H1 (cell line): Measurements from ENCODE around the gene NRXN3. TPM values are rescaled to one million over a fixed set of nuclear protein-coding genes. Genes with fewer than 3 reads are reported as not detected.

Source experiments
- GABPA ChIP-seq: IDR thresholded peaks from 2 replicates; pipeline ENCODE4 v1.6.1; 2011; ENCODE audit warnings: mild to moderate bottlenecking, low read length, moderate library complexity, borderline replicate concordance; ENCODE audit not compliant: insufficient read depth
- TCF12 ChIP-seq: IDR thresholded peaks from 2 replicates; pipeline ENCODE4 v1.6.1; 2011; ENCODE audit warnings: low read depth, mild to moderate bottlenecking, low read length
- polyA plus RNA-seq, 7 experiments: library from polyadenylated mRNA; depleted of rRNA in 3 of 7; stranded (reverse) in 5 of 7; unstranded in 2 of 7; fragments of >200 nt in 5 of 7; fragments of 200-250 nt in 2 of 7; gene quantifications; 1 replicate in 5 of 7; 2 replicates in 1 of 7; 4 replicates in 1 of 7; pipeline versions ENCODE4 v1.2.1 to v1.2.3, GENCODE V29; 2011 to 2013; ENCODE audit warnings: missing spikeins in 2 of 7, mixed read lengths in 2 of 7
- total RNA-seq: library from RNA; stranded (reverse); fragmentation: NEBNext Ultra II Directional; extraction: Animal tissue kit (Norgen Biotek cat#: 25700); gene quantifications from 2 replicates; pipeline ENCODE4 v1.2.1, GENCODE V29; 2021

The NRXN3 gene
- total and polyA plus RNA-seq, 2 of the 8 experiments (the other 6 are each of a cell fraction or from before 2014, with no cell fraction given): 2.6 to 4.1 TPM

- TF ChIP-seq GABPA: no peak
- no peak for TF ChIP-seq TCF12
- TF ChIP-seq, all 59 proteins: peak for 0
Observed at GRCh38 chr14:78130356-78130755, 39.8 kb upstream of the NRXN3 start (continued).
